ENCODE data around the gene F2RL3.
A peak's percentile ranks its signal among the peaks of the same experiment; 100 is the strongest.

F2RL3 gene

GRCh38 chr19:16895467-16896145 is 6.8 kb downstream of the F2RL3 start:
- DNase-seq (ENCODE audit: low read depth), result no peak

- DNase-seq (ENCODE audit: low read depth), result no peak
Measured at GRCh38 chr19:16896146-16897028, 7.6 kb downstream of the F2RL3 start.

- peak; percentile 53 for DNase-seq (ENCODE audit: low read depth)
Measured at GRCh38 chr19:16897029-16897855, 8.4 kb downstream of the F2RL3 start.

- no peak for DNase-seq (ENCODE audit: low read depth)
Measured at GRCh38 chr19:16897856-16898161, 9.0 kb downstream of the F2RL3 start.

- DNase-seq (ENCODE audit: low read depth), result no peak
Measured at GRCh38 chr19:16898361-16899015, 9.7 kb downstream of the F2RL3 start.

- no peak for DNase-seq (ENCODE audit: low read depth)
Measured at GRCh38 chr19:16899566-16900075, 10.8 kb downstream of the F2RL3 start.

- no peak for DNase-seq (ENCODE audit: low read depth)
Measured at GRCh38 chr19:16901491-16902175, 12.8 kb downstream of the F2RL3 start.

- no peak for DNase-seq (ENCODE audit: low read depth)
Measured at GRCh38 chr19:16902545-16902944, 13.7 kb downstream of the F2RL3 start.

GRCh38 chr19:16903347-16903746 is 14.5 kb downstream of the F2RL3 start:
- no peak for DNase-seq (ENCODE audit: low read depth)

- no peak for DNase-seq (ENCODE audit: low read depth)
Measured at GRCh38 chr19:16904599-16904998, 15.8 kb downstream of the F2RL3 start.

- DNase-seq (ENCODE audit: low read depth), result no peak
Measured at GRCh38 chr19:16908759-16909158, 20.0 kb downstream of the F2RL3 start.

GRCh38 chr19:16911046-16911445 is 22.2 kb downstream of the F2RL3 start:
- DNase-seq (ENCODE audit: low read depth), result no peak

- DNase-seq (ENCODE audit: low read depth), result no peak
Measured at GRCh38 chr19:16912780-16913179, 24.0 kb downstream of the F2RL3 start.

- DNase-seq (ENCODE audit: low read depth), result no peak
Measured at GRCh38 chr19:16914421-16914820, 25.6 kb downstream of the F2RL3 start.

GRCh38 chr19:16915135-16915534 is 26.3 kb downstream of the F2RL3 start:
- no peak for DNase-seq (ENCODE audit: low read depth)

- no peak for DNase-seq (ENCODE audit: low read depth)
Measured at GRCh38 chr19:16915734-16916133, 26.9 kb downstream of the F2RL3 start.

- no peak for DNase-seq (ENCODE audit: low read depth)
Measured at GRCh38 chr19:16917401-16917800, 28.6 kb downstream of the F2RL3 start.

GRCh38 chr19:16919496-16919895 is 30.7 kb downstream of the F2RL3 start:
- DNase-seq (ENCODE audit: low read depth), result no peak

- no peak for DNase-seq (ENCODE audit: low read depth)
Measured at GRCh38 chr19:16920816-16921529, 32.2 kb downstream of the F2RL3 start.

GRCh38 chr19:16921766-16922591 is 33.2 kb downstream of the F2RL3 start:
- no peak for DNase-seq (ENCODE audit: low read depth)
